IMR-90 (cell line): ENCODE data around the gene DIP2A. TPM values are rescaled to one million over a fixed set of nuclear protein-coding genes. Genes with fewer than 3 reads are reported as not detected.

Experiments
- ATAC-seq: fragments of 200-7000 bp; cut with Tn5 transposase; 2 replicates; pipeline ENCODE4 v1.9.1; 2020; ENCODE audit warnings: low read depth, mild to moderate bottlenecking, moderate library complexity
- BruUV-seq: library from RNA; stranded (reverse); fragments of 400-500 nt; replicated peaks from 2 replicates; lab custom pipeline; 2021; lab: Mats Ljungman, UMichigan
- CTCF ChIA-PET: fragments of 300-600 bp; formaldehyde crosslinking; extraction: SDS; loops from one replicate; lab custom pipeline; 2021; ENCODE audit warnings: antibody characterized with exemption; lab: Yijun Ruan, JAX
- POLR2A ChIA-PET: fragments of 300-600 bp; sonication (Branson Sonifier 250); formaldehyde crosslinking; loops from one replicate; lab custom pipeline; 2022; ENCODE audit warnings: antibody characterized with exemption; ENCODE audit not compliant: unreplicated experiment; lab: Charles Lee
- DNase-seq: peaks from one replicate; pipeline ENCODE4 v3.0.0; 2013
- H2AFZ ChIP-seq: replicated peaks from 2 replicates; pipeline ENCODE3; 2013; ENCODE audit warnings: low read length, mild to moderate bottlenecking; ENCODE audit not compliant: poor library complexity
- H2AK5ac ChIP-seq: 2 replicates; pipeline ENCODE4 v1.6.1; 2013; ENCODE audit warnings: low read depth, low read length, inconsistent platforms
- H2AK9ac ChIP-seq: replicated peaks from 2 replicates; pipeline ENCODE3; 2013; ENCODE audit warnings: mild to moderate bottlenecking, low read depth, low read length, moderate library complexity; ENCODE audit not compliant: poor library complexity
- H2BK120ac ChIP-seq: 2 replicates; pipeline ENCODE4 v1.6.1; 2013; ENCODE audit warnings: low read depth, low read length, inconsistent platforms
- H2BK15ac ChIP-seq: 3 replicates; pipeline ENCODE4 v1.6.1; 2013; ENCODE audit warnings: low read depth, low read length, inconsistent platforms
- H2BK20ac ChIP-seq: 2 replicates; pipeline ENCODE4 v1.6.1; 2013; ENCODE audit warnings: low read depth, mild to moderate bottlenecking, inconsistent platforms, low read length, moderate library complexity
- H2BK5ac ChIP-seq: 2 replicates; pipeline ENCODE4 v1.6.1; 2013; ENCODE audit warnings: mild to moderate bottlenecking, low read depth, low read length, inconsistent platforms; ENCODE audit not compliant: poor library complexity, severe bottlenecking
- H3K14ac ChIP-seq: replicated peaks from 2 replicates; pipeline ENCODE4 v1.6.1; 2013; ENCODE audit warnings: low read depth, low read length, inconsistent platforms
- H3K18ac ChIP-seq: 2 replicates; pipeline ENCODE4 v1.6.1; 2013; ENCODE audit warnings: low read depth, low read length, control low read depth
- H3K23ac ChIP-seq: 2 replicates; pipeline ENCODE4 v1.6.1; 2013; ENCODE audit warnings: low read depth, low read length, inconsistent platforms
- H3K27ac ChIP-seq: 2 replicates; pipeline ENCODE4 v1.5.1; 2013; ENCODE audit warnings: mild to moderate bottlenecking, control low read depth, low read length; ENCODE audit not compliant: insufficient read depth
- H3K27me3 ChIP-seq: 2 replicates; pipeline ENCODE4 v1.6.1; 2013; ENCODE audit warnings: low read length; ENCODE audit not compliant: control insufficient read depth, insufficient read depth
- H3K36me3 ChIP-seq: 2 replicates; pipeline ENCODE4 v1.6.1; 2013; ENCODE audit warnings: low read length, mixed read lengths; ENCODE audit not compliant: control insufficient read depth, insufficient read depth
- H3K4ac ChIP-seq: 2 replicates; pipeline ENCODE4 v1.6.1; 2013; ENCODE audit warnings: low read depth, low read length, inconsistent platforms
- H3K4me1 ChIP-seq: 2 replicates; pipeline ENCODE4 v1.6.1; 2013; ENCODE audit warnings: low read length, mixed read lengths; ENCODE audit not compliant: control insufficient read depth, insufficient read depth
- H3K4me2 ChIP-seq: 2 replicates; pipeline ENCODE4 v1.6.1; 2013; ENCODE audit warnings: low read depth, mild to moderate bottlenecking, control low read depth, low read length, moderate library complexity
- H3K4me3 ChIP-seq: 2 replicates; pipeline ENCODE4 v1.5.1; 2013; ENCODE audit warnings: low read depth, mild to moderate bottlenecking, control low read depth, low read length, moderate library complexity; ENCODE audit not compliant: insufficient read depth
- H3K56ac ChIP-seq: 2 replicates; pipeline ENCODE4 v1.6.1; 2013; ENCODE audit warnings: low read length, inconsistent platforms; ENCODE audit not compliant: insufficient read depth; ENCODE audit errors: extremely low read depth
- H3K79me1 ChIP-seq, 2 experiments: 2 replicates each; pipeline ENCODE4 v1.6.1; 2013; ENCODE audit warnings: low read length in 2 of 2, inconsistent platforms in 1 of 2, low read depth in 1 of 2
- H3K9ac ChIP-seq: 2 replicates; pipeline ENCODE4 v1.6.1; 2013; ENCODE audit warnings: low read depth, low read length, control low read depth
- H3K9me1 ChIP-seq: 2 replicates; pipeline ENCODE4 v1.6.1; 2013; ENCODE audit warnings: low read length, inconsistent platforms; ENCODE audit not compliant: insufficient read depth
- H3K9me3 ChIP-seq: 2 replicates; pipeline ENCODE4 v1.6.1; 2013; ENCODE audit warnings: low read length; ENCODE audit not compliant: control insufficient read depth, insufficient read depth
- H4K20me1 ChIP-seq: 2 replicates; pipeline ENCODE4 v1.6.1; 2013; ENCODE audit warnings: low read length, inconsistent platforms; ENCODE audit not compliant: insufficient read depth
- H4K5ac ChIP-seq: 2 replicates; pipeline ENCODE4 v1.6.1; 2013; ENCODE audit warnings: mild to moderate bottlenecking, low read depth, low read length, control low read depth
- H4K8ac ChIP-seq, 2 experiments: 2 replicates each; pipeline ENCODE4 v1.6.1; 2013; ENCODE audit warnings: low read depth in 2 of 2, low read length in 2 of 2, control low read depth in 1 of 2, inconsistent platforms in 1 of 2
- H4K91ac ChIP-seq: 2 replicates; pipeline ENCODE4 v1.6.1; 2013; ENCODE audit warnings: low read depth, low read length, inconsistent platforms; ENCODE audit not compliant: insufficient read depth
- BHLHE40 ChIP-seq: fragments of 150-350 bp; IDR thresholded peaks from 2 replicates; pipeline ENCODE4 v1.6.1; 2016; ENCODE audit warnings: mild to moderate bottlenecking, low read depth, low read length
- CEBPB ChIP-seq: IDR thresholded peaks from 2 replicates; pipeline ENCODE4 v1.6.1; 2012; ENCODE audit warnings: low read depth, low read length, improper control_type of control experiment
- CHD1 ChIP-seq: IDR thresholded peaks from 2 replicates; pipeline ENCODE4 v1.6.1; 2012; ENCODE audit warnings: low read depth, low read length, improper control_type of control experiment
- CTCF ChIP-seq: conservative IDR thresholded peaks from 2 replicates; pipeline ENCODE4 v1.5.1; 2012; ENCODE audit warnings: mild to moderate bottlenecking, low read depth, low read length, improper control_type of control experiment
- ELK1 ChIP-seq: fragments of 150-350 bp; IDR thresholded peaks from 2 replicates; pipeline ENCODE4 v1.6.1; 2016; ENCODE audit warnings: low read depth, mild to moderate bottlenecking, low read length, moderate library complexity, borderline replicate concordance
- FOS ChIP-seq: fragments of 150-350 bp; IDR thresholded peaks from 2 replicates; pipeline ENCODE4 v1.6.1; 2016; ENCODE audit warnings: low read depth, low read length
- MAFK ChIP-seq: IDR thresholded peaks from 2 replicates; pipeline ENCODE4 v1.6.1; 2012; ENCODE audit warnings: low read depth, low read length, improper control_type of control experiment
- MAZ ChIP-seq: IDR thresholded peaks from 2 replicates; pipeline ENCODE4 v1.6.1; 2012; ENCODE audit warnings: low read depth, mild to moderate bottlenecking, low read length, improper control_type of control experiment, moderate library complexity, borderline replicate concordance
- MXI1 ChIP-seq: IDR thresholded peaks from 2 replicates; pipeline ENCODE4 v1.6.1; 2012; ENCODE audit warnings: low read depth, mild to moderate bottlenecking, low read length, moderate library complexity, borderline replicate concordance
- NFE2L2 ChIP-seq: fragments of 150-350 bp; IDR thresholded peaks from 2 replicates; pipeline ENCODE4 v1.6.1; 2016; ENCODE audit warnings: low read depth, mild to moderate bottlenecking, low read length
- POLR2A ChIP-seq: IDR thresholded peaks from 2 replicates; pipeline ENCODE4 v1.6.1; 2012; ENCODE audit warnings: mild to moderate bottlenecking, low read depth, low read length
- RAD21 ChIP-seq: IDR thresholded peaks from 2 replicates; pipeline ENCODE4 v1.6.1; 2012; ENCODE audit warnings: low read length, improper control_type of control experiment
- RCOR1 ChIP-seq: IDR thresholded peaks from 2 replicates; pipeline ENCODE4 v1.6.1; 2012; ENCODE audit warnings: mild to moderate bottlenecking, low read length, improper control_type of control experiment; ENCODE audit not compliant: insufficient replicate concordance
- RFX5 ChIP-seq: IDR thresholded peaks from 2 replicates; pipeline ENCODE4 v1.8.0; 2012; ENCODE audit warnings: low read depth, mild to moderate bottlenecking, low read length, moderate library complexity
- SMC3 ChIP-seq: fragments of 150-350 bp; IDR thresholded peaks from 2 replicates; pipeline ENCODE4 v1.6.1; 2016; ENCODE audit warnings: low read depth, mild to moderate bottlenecking, antibody characterized with exemption, low read length, moderate library complexity
- USF2 ChIP-seq: fragments of 150-350 bp; IDR thresholded peaks from 2 replicates; pipeline ENCODE4 v1.6.1; 2017; ENCODE audit warnings: mild to moderate bottlenecking, antibody characterized with exemption, low read length, low read depth
- WGBS, 2 experiments: methylation state at CpG; one replicate each; pipeline versions ENCODE4 v1.1.5 to v1.1.7; 2013; ENCODE audit warnings: missing lambda C conversion rate in 2 of 2; ENCODE audit not compliant: insufficient read length in 1 of 2; ENCODE audit errors: extremely low coverage in 2 of 2; 5-methylcytosine and 5-hydroxymethylcytosine counted together
- dilution Hi-C: fragments of 300-500 bp; cut with HindIII; formaldehyde crosslinking; loops from one replicate; pipeline ENCODE4 v1.14.3; 2018; ENCODE audit warnings: low sequenced_read_pairs; ENCODE audit not compliant: unreplicated experiment
- in situ Hi-C: fragments of 300-500 bp; cut with MboI; formaldehyde crosslinking; loops from 3 replicates; pipeline ENCODE4 v1.14.3; 2019; ENCODE audit warnings: low sequenced_read_pairs, inconsistent platforms, mixed read lengths
- intact Hi-C: fragments of 100-400 bp; cut with micrococcal nuclease; formaldehyde crosslinking; loops from 2 replicates; pipeline ENCODE4 v1.10.0; 2022
- polyA plus RNA-seq, 3 experiments: library from polyadenylated mRNA; depleted of rRNA; stranded (reverse); fragments of >200 nt; gene quantifications; 2 replicates each; pipeline ENCODE4 v1.2.3, GENCODE V29; 2012; ENCODE audit warnings: low replicate concordance in 1 of 3
- total RNA-seq: library from RNA; depleted of rRNA; stranded (reverse); fragments of >200 nt; gene quantifications from 2 replicates; pipeline ENCODE4 v1.2.3, GENCODE V29; 2012

DIP2A gene
- total and polyA plus RNA-seq, 2 of the 4 experiments (the other 2 are of a cell fraction): 17.9 to 24.3 TPM

- Histone ChIP-seq H3K27me3 (no peaks in the 10 kb centered on the region), H3K4me3 (no peak overlapping the region), H3K79me1 (peaks cover 0 to 8% of the 10 kb centered on the region in 2 experiments; a peak in 2 of 4 replicates), H2AK5ac (no peak overlapping the region), H4K20me1 (no peaks in the 10 kb centered on the region), H3K23ac (no peak overlapping the region), H3K9me3 (no peaks in the 10 kb centered on the region), H4K5ac (no peak overlapping the region), H3K4ac (no peak overlapping the region), H3K9ac (no peak overlapping the region), H2AK9ac (no peak overlapping the region), H3K9me1 (no peaks in the 10 kb centered on the region), H4K91ac (no peak overlapping the region), H3K56ac (no peak overlapping the region), H2BK5ac (no peak overlapping the region), H3K14ac (no peak overlapping the region), H2AFZ (no peak overlapping the region), H3K36me3 (peaks cover 63% of the 10 kb centered on the region), H2BK15ac (no peak overlapping the region), H2BK120ac (no peak overlapping the region), H2BK20ac (no peak overlapping the region), H3K27ac (no peak overlapping the region), H3K4me2 (no peak overlapping the region), H4K8ac (no peak overlapping the region), H3K18ac (no peak overlapping the region), H3K4me1 (no peaks in the 10 kb centered on the region)
- intact Hi-C loops (no loop called here), dilution Hi-C loops (no loop called here), in situ Hi-C loops (no loop called here)
- WGBS, 2 experiments: 87% methylated on average over 13 of the region's 22 CpGs; no CpG with 5 or more reads in 1 of the 2 experiments
- ATAC-seq: no peak
- CTCF ChIA-PET: no interaction called here
- POLR2A ChIA-PET: no interaction called here
- TF ChIP-seq USF2: no peak
- TF ChIP-seq MAZ: no peak
- no peak for TF ChIP-seq RCOR1
- no peak for TF ChIP-seq CEBPB
- no peak for TF ChIP-seq CHD1
- TF ChIP-seq POLR2A: no peak
- no peak for TF ChIP-seq NFE2L2
- TF ChIP-seq BHLHE40: no peak
- no peak for TF ChIP-seq FOS
- no peak for TF ChIP-seq MXI1
- no peak for TF ChIP-seq RFX5
- no peak for TF ChIP-seq SMC3
- no peak for TF ChIP-seq RAD21
- TF ChIP-seq ELK1: no peak
- no peak for TF ChIP-seq CTCF
- TF ChIP-seq MAFK: no peak
- DNase-seq: no peak
- no TSS peak for BruUV-seq
Observed at GRCh38 chr21:46431884-46432488, 26.7 kb upstream of the DIP2A start.
